ENCODE data around the gene TMEM132C.

TMEM132C gene

DNA sequence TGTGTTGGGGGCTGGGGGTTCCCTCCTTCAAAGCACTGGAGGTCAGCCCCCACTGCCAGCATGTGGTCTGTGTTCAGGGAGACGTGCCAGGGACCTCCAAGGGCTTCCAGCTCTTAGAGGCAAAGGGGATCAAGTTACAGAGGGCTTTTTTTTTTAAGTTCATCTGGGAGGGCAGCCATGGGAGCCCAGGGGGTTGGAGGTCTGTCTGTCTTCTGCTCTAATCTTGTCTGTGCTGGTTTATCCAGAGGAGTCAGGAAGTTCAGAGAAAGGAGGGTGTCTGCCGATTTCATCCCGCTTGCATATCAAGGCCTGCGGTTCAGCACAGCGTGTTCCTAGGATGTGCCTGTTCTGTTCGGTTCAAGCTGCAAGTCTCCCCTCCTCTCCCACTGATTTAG, 72.2 kb downstream of the TMEM132C start:
- peak; percentile 10 for DNase-seq

DNA sequence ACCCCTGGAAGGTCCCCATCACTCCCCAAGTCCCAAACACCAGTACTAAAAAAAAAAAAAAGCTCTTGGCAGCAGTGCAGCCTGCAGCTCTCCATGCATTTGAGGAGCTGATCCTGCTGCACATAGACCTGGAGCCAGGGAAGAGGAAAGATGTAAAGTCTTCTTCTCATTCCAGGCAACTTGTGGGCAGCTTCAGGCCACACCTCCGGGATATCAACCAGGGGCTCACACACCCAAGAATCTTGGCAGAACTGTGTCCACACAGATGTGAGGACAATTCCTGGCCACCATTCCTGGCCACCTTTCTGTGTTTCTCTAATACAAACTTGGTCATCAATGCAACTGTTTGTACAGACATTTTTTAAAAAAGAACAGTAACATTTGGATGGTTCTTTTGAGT, 72.7 kb downstream of the TMEM132C start:
- no peak for DNase-seq

DNA sequence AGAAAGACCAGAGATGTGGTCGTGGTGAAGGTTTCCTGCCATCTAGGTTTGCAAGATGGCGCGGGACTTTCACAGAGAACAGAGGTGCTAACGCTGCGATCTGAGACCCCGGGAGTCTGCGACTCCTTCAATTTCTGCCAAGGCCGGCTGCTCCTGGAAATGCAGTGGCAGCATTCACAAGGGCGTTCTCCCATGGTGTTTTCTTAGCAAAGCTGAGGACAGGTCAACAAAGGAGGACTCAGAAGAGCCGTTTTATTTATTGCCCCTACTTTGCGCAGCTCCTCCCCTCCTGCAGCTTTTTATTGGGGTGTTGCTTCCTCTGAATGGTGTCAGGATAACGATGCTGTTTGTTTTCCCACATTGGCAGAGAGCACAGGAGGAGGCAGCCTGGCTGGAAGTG, 86.3 kb downstream of the TMEM132C start:
- no peak for DNase-seq

DNA sequence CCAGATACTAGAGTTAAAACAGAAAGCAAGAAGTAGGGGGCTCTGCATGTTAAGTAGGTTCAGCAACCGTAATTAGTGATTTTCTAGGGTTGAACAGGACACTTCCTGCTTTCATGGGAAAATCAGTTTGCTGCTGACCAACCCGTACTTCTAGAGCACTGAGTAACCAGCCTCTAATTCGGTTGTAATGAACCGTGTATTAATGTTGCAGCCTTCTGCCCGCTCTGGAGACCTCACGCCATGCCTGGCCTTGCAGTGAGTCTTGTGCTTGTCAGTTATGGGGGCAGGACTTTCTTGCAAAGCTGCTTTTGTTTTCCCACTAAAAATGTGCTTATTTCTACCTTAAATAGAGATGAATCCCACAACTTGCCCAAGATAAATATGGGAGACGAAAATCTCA, 89.6 kb downstream of the TMEM132C start:
- no peak for DNase-seq

DNA sequence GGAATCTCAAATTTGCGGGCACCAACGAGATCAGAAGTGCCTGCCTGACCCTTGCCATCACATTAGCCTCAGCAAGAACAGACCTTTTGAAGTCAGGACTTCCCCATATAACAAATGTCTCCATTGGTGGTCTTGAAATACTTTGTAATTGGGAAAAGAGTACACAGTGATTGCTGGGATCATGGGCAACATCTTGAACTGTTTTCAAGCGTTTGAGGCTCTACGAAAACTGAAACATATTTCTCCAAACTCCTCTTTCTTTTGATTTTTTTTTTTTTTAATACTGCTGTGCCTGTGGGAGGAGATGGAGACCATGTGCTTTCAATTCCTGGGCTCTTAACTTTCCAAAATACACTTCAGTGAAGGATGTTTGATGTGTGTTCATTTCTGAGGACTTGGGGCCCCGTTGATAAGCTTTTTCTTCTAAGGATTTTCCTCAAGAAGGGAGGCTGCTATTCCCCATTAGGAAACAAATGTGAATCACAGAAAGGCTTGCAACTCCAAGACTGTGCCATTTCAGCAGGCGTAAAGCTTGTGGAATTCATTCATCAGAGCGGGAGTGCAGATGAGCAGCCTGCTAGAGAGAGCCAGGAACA, 94.5 kb downstream of the TMEM132C start:
- DNase-seq = no peak

DNA sequence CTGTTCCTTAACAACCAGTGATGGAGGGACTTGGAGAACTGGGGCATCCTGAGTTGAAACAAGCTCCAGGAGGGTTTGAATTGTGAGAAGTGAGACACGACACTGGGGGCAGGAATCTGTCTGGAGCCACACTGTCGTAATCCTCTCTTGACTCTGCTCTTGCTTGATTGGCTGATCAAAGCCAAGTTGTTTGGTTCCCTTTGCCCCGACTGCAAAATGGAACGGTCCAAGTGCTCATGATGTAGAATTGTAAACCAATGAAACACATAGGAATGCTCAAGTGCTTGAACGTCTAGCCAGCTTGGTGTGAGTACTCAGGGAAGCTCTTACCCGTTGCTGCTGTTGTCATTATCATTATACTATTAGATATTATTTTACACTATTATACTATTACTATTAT, 98.1 kb downstream of the TMEM132C start:
- peak; percentile 9 for DNase-seq

DNA sequence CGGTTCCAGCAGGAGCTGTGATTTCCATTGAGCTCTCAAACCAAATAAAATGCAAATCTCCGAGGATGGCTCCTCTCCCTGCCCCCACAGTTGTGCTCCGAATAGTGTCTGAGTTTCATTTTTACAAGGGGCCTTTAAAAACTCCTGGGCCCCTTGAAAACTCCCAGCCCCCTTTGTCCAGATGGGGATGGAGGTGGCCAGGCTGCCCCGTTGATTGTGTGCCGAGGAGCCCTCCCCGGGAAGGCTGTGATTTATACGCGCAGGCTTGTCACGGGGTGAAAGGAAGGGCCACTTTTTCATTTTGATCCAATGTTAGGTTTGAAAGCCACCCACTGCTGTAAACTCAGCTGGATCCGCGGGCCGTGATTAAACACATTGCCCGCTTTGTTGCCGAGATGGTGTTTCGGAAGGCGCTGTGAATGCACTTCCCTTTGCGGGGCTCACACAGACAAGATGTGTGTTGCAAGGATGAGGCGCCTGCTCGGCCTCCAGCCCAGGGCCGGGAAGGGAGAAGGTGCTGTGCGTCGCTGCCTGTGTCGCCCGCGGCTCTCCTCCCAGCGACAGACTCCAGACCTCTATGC, 98.8 kb downstream of the TMEM132C start:
- peak; percentile 22 for DNase-seq

DNA sequence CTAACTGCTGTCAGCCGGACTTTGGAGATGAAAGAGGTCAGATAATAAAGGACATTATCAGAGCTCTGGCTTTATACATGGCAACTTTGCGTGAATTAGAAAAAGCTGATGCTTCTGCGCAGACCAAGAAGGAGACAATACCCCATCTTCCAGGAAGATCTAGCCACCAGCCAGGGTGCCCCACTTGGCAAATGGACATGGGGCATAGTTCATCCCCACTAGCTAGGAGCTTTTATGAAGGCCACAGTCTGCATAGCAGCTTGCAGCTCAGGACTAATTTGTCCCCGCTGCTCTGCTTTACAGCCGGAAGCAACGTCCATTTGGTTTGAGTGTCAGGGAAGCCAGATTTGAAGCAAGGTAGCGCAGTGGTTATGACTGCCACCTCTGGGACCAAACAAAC, 101.0 kb downstream of the TMEM132C start:
- DNase-seq = no peak

DNA sequence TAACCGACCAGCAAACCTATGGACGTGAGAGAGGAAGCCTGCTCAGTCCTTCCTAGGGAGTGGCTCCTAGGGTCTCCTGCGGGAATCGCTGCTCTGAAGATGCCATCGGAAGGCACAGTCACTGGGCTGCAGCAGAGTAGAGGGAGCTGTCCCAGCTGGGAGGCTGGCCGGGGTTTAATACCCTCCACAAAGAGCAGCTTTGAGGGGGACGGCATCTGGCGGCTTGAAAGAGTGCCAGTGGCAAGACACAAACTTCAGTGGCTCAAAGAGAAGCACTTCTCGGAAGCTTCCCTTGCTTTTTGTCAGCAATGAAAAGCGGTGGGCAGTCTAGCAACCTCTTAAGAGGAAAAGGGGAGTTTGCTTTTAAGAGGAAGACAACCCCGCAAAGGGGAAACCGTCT, 114.6 kb downstream of the TMEM132C start:
- DNase-seq = no peak

DNA sequence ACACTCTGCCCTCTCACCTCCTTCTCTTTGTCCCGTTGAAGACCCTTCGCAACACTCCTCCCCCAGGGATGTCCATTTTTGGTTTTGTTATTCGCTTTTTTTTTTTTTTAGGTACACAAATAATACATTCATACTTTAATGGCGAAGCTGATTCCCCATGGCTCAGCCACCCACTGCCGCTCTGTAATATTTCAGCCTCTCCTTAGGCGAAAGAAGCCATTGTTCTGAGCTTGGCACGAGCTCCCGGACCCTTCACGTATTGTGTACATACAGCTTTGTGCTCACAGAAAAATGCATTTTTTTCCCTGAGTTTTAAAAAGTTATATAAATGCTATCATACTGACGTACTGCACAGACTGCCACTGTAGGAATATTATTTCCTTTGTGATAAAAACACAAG, 115.0 kb downstream of the TMEM132C start:
- DNase-seq = no peak

DNA sequence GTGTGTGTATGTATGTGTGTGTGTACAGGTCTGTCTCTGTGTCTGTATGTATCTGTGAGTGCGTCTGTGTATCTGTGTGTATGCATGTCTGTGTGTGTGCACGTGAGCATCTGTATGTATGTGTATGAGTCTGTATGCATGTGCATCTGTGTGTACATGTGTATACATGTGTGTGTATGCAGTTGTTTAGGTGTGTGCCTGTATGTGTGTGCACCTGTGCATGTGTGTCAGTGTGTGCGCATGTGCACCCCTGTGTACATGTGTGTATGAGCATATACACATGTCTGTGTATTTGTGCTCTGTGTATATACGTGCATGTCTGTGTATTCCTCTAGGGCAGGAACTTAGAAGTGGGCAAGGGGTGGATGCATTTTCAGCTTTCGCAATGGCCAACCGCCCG, 116.0 kb downstream of the TMEM132C start:
- DNase-seq = no peak

DNA sequence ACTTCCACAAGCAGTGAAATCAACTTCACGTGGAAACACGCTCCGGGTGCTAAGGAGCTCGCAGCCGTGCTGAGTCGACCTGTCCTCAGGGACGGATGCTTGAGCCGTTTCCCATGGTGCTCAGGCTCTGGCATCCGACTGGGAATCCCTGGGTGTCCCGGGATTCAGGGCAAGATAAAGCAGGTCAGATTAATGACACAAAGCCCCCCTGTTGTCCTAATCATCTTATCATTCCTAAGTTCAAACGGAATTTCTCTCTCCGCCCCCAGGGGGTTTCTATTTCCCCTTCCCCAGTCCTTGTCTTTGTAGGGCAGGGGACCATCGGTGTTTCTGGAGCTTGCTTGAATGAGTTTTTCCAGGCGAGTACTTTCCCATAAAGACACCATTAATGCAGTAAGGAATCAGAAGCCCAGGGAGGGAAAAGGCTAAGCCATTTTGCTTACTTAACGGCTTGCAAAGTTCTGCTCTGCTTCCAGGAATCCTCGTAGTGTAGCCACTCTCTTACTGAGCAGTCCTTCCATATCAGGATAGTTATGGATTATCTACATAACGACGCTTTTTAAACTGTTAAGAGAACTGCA, 116.5 kb downstream of the TMEM132C start:
- DNase-seq = no peak

DNA sequence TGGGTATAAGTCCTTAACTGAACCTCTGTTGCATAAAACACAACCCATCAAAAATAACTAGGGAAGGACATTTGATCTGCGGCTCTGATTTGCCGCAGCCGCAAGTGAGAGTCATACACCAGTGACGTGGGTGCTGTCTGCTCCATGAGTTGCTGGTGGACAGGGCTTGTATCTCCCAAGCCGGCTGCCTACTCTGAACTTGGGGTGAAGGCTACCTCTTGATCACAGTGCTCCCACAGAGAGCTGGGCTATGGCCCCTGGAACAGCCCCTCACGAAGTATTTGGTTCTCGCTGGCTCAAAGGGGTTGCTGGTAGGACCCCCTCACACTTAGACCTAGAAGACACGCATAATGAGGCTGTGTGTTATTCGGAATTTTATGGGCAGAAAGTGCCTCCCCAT, 118.8 kb downstream of the TMEM132C start:
- DNase-seq = no peak

DNA sequence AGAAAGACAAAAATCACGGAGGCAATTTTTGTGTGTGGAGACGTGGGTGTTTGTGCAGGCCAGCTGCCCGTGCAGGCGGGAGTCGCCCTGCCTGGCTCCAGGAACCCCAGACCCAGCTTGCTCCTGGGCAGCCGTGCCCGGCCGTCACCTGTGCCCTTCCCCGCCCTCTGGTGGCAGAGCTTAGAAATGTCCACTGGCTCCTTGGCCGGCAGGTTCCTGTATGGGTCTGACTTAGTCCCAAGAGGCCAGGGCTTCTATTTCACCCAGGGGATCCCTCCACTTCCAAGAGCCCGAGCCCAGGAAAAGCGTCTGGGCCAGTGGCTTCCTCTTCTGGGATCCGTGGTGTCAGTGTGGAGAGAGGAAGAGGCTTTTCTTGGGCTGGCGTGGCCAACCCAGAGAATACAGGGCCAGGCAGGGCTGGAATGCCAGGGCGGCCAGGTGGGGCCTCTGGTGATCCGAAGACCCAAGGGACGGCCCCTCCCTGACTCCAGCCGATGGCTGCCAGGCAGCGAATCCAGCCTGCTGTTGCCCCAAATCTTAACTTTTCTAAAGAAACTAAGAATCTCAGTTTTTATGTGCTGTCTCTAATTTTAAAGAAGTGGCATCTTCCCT, 120.9 kb downstream of the TMEM132C start:
- no peak for DNase-seq

DNA sequence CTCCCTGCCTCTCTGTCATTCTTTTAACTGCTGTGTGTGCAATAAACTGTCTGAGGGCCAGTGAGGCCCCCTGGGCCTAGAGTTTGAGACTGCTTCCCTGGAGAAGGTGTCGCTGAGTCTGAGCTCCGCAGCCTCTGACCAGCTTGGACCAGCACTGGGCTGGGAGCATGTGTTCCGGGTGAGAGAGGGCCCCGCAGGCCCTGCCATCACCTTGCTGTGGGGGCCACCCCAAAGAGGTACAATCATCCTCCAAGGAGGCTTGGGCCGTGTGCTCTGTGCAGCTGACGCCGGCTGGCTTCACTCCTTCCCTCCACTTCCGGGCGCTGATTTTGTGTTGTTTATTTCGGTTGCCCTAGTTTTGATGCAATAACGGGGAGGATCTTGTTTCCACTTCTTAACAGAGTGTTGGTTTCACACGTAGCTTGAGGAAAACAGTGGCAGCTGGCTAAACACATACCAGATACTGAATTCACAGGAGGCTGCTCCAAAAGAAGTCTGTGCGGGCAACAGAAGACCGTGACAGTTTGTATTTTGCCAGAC, 121.6 kb downstream of the TMEM132C start:
- no peak for DNase-seq

DNA sequence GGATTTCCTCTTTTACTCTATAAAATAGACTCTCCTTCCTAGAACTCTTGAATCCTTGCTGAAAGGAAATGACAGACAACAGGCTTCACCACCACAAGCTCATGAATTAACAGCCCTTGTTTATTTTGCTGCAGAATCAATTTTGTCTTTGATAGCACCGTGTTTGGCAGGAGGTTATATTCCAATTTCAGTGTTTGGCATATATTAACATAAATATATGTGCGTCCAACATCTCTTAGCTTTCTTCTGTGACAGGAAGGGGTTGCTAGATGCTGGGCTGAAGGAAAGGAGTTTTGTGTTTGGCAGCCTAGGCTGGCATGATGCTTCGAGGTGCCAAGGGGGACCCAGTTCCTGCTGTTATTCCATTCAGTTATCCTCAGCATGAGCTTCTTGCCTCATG, 126.4 kb downstream of the TMEM132C start:
- DNase-seq = no peak

DNA sequence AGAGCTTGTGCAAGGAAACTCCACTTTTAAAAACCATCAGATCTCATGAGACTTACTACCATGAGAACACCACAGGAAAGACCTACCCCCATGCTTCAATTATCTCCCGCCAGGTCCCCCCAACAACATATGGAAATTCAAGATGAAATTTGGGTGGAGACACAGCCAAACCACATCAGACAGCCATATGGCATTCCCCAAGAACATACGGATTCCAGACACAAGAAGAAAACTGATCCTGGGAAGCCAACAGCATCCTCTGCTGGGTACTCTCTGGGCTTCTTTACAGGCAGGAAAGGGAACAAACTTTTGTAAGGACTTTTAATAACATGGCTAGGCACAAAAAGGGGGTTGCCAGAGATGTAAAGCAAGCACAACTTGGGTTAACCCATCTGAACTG, 127.2 kb downstream of the TMEM132C start:
- no peak for DNase-seq

DNA sequence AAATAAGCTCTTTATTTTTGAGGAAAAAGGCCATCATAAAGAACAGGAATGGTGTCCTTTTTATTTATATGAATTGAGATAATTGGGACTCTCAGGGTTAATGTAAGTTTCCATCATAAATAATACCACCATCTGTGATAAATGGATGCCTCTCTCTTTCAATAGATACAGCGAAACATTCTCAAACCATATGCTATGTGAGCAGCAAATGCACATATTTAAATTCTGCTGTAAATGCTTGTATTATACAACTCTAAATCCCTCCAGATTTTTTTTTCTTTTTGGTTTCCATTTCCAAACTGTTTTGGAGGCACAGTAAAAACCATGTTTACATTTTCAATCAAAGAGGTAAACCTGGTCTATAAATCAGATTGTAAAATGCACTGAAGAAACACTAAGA, 132.3 kb downstream of the TMEM132C start:
- no peak for DNase-seq

DNA sequence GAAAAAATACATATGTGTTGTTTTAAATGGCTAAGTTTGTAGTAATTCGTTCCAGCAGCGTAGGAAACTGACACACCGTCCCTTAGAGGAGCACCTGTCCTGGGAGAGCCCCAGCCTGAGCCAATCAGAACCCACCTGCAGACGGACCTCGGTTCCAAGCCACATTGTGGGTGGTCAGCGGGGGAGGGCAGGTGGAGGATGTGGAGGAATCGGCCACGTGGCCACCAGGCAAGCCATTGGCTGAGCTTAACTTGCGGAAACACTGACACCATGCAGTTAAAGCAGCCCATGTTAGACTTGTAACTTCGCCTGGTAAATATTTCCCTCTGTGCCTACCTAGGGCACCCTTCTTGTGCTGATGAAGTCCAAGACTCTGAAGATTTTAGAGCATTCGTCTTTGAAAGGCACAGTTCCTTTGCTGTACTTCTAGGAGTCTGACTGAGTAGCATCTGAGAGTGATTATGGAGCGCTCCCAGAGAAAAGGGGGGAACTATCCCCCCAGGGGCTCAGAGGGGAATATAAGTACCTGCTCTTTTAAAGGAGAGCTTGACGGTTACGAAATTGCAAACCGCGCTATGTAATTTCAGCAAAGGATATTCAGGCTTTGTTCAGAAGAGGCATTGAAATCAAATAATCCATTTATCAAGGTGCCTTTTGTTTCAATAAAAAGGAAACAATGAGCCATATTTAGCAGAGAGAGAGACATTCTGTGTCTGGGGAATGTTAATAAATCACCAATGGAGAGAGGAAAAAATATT, 135.7 kb downstream of the TMEM132C start:
- DNase-seq = no peak

DNA sequence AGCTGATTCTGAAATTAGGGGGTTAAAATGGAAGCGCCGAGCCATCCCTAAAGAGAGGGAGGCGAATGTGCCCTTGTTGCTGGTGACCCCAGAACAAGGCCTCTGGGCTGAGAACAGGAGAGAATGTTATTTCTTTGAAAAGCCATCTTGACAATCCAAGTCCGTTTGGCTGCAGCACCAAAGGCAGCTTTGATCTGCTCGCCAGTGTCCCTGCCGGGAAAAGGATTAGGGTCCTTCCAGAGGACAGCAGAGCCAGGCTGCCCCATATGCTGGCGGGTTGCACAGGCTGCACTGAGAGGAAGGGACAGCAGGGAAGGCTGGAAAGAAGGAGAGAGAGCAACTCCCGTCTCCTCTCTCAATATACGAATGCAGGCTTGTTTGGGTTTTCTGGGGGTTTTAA, 141.7 kb downstream of the TMEM132C start:
- no peak for DNase-seq

DNA sequence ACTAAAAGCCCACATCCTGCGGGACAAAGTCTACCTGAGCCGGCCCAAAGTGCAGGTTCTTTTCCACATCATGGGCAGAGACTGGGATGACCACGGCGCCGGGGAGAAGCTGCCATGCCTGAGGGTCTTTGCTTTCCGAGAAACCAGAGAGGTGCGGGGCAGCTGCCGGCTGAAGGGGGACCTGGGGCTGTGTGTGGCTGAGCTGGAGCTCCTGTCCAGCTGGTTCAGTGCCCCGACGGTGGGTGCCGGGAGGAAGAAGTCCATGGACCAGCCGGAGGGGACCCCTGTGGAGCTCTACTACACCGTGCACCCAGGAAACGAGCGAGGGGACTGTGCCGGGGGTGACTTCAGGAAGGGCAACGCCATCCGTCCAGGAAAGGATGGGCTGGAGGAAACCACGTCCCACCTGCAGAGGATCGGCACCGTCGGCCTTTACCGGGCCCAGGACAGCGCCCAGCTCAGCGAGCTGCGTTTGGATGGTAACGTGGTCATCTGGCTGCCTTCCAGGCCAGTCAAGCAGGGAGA, 148.1 kb downstream of the TMEM132C start:
- DNase-seq = no peak

DNA sequence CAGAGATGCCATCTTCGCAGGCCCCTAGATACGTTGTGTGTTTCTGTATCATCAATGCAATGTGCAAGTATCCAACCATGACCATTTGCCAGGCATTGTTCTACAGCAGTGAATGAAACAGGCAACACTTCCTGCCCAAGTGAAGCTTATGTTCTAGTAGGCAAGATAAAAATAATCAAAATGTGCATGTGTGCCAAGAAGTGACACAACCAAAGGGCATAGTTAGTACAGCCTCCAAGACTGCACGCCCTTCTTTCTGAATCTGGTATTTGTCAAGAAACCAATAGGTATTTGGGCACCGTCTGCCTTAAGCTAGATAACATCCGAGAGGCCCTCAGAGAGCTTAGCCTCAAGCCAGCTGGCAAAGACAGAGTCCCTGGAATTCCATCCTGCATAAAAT, 152.0 kb downstream of the TMEM132C start:
- DNase-seq = no peak

DNA sequence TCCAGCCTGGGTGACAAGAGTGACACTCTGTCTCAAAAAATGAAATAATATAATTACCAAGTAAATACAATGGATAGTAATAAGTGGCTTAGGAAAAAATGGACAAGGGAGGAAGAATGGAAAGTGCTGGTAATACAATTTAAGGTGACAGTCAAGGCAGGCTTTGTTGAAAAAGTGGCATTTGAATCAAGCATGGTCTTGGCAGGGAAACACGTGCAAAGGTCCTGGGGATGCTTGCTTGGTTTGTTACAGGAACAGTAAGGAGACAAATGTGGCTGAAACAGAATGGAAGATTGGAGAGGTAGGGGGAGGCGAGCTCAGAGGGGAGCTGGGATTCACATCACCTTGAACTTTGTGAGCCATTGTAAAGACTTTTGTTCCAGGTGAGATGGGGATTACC, 153.2 kb downstream of the TMEM132C start:
- no peak for DNase-seq
